ENCODE data around the gene PROSER2. TPM values are rescaled to one million over a fixed set of nuclear protein-coding genes. Genes with fewer than 3 reads are reported as not detected.

Gene PROSER2
- total and polyA plus RNA-seq, 2 of the 13 experiments (the other 11 are each of a cell fraction or from before 2014, with no cell fraction given): 6.9 to 7.7 TPM

DNA sequence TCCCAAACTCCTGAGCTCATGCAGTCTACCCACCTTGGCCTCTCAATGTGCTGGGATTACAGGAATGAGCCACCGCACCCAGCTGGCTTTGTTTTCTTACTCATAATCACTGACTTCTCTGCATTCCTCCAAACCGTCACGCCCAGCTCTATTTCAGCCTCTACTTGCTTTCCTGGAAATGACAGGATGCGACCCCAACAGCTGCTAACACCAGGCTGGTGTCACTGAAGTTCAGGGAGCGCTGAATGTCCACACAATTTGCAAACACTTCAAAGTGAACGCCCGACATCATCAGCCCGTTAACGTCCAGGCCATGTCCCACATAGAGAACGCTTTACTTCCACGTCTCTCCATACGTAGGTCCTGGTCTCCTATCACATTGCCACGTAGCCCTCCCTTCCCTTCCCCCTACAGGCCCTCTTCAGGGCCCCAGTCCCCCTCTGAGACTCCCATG, 12.8 kb upstream of the PROSER2 start:
- 3% methylated on average over 11 of the region's 13 CpGs for WGBS (ENCODE audit: low lambda C conversion rate)
- H3K27ac ChIP-seq (ENCODE audit: extremely low read length, insufficient read depth, low read length): no peak overlapping the region
- no peaks in the 10 kb centered on the region for H3K79me2 ChIP-seq (ENCODE audit: insufficient read depth, low read length)
- POLR2A ChIA-PET: interaction anchor here (0.9 to 2.3 kb wide), 3 partner anchors 12 to 18 kb away, joined by 3 to 10 read pairs (median 4); no protein-coding TSS in a partner anchor
- H3K4me1 ChIP-seq (ENCODE audit: insufficient read depth, low read length): peaks cover 63% of the 10 kb centered on the region
- H3K27me3 ChIP-seq (ENCODE audit: control insufficient read depth in 1 of 2, insufficient read depth in 2 of 2, low read length in 2 of 2): peaks cover 0 to 31% of the 10 kb centered on the region in 2 experiments; a peak in 3 of 5 replicates
- FAIRE-seq (peak; percentile 80), ATAC-seq (peak; percentile 71), DNase-seq (ENCODE audit: low spot score) (peak; percentile 70)
- H3K4me3 ChIP-seq (replicated peaks in 1 of 3; ENCODE audit: insufficient read depth in 1 of 3, low read depth in 2 of 3, low read length in 3 of 3): peak overlapping the region in 2 of 3 experiments; percentile 4 to 46; a peak in 3 of 6 replicates
- no TSS peak for BruUV-seq (replicated peaks)
- H3K9ac ChIP-seq (ENCODE audit: insufficient read depth, low read depth, low read length): no peak overlapping the region
- in situ Hi-C loops (cut with HindIII; ENCODE audit: extremely low pct_ligation_motif_present, low pct_unique_long_range_greater_than_20kb) (no loop called here), intact Hi-C loops (cut with micrococcal nuclease; ENCODE audit: unreplicated experiment) (no loop called here)
- H2AFZ ChIP-seq (ENCODE audit: low read length): peak overlapping the region; percentile 90
- no peaks in the 10 kb centered on the region for H3K36me3 ChIP-seq (replicated peaks in 1 of 2; ENCODE audit: control insufficient read depth in 1 of 2, insufficient read depth in 2 of 2, low read length in 2 of 2)
- no peaks in the 10 kb centered on the region for H4K20me1 ChIP-seq (ENCODE audit: insufficient read depth, low read length)
- CTCF ChIA-PET (ENCODE audit: low intra/inter-chr PET ratio, low total read pairs): no interaction called here
- H3K9me3 ChIP-seq (ENCODE audit: low read length): no peaks in the 10 kb centered on the region
- peak overlapping the region; percentile 79 for H3K4me2 ChIP-seq (ENCODE audit: low read depth, low read length)
- TF ChIP-seq ZNF724P (CRISPR knock-in tag; IDR thresholded peaks at IDR 0.05; ENCODE audit: borderline replicate concordance): no peak
- no peak for TF ChIP-seq ZNF552 (CRISPR knock-in tag; IDR thresholded peaks at IDR 0.05; ENCODE audit: borderline replicate concordance)
- TF ChIP-seq FOXA3 (CRISPR knock-in tag; IDR thresholded peaks at IDR 0.05): peak; percentile 25; the same call in 1 of the 2 replicates
- TF ChIP-seq RBFOX2 (IDR thresholded peaks at IDR 0.05; ENCODE audit: low read depth, low read length): no peak
- TF ChIP-seq ZNF547 (CRISPR knock-in tag; IDR thresholded peaks at IDR 0.05): no peak
- no peak for TF ChIP-seq NCOA1 (CRISPR knock-in tag; IDR thresholded peaks at IDR 0.05)
- no peak for TF ChIP-seq ZNF781 (CRISPR knock-in tag; IDR thresholded peaks at IDR 0.05; ENCODE audit: borderline replicate concordance, not compliant biosample characterization)
- TF ChIP-seq, protein P1, sequence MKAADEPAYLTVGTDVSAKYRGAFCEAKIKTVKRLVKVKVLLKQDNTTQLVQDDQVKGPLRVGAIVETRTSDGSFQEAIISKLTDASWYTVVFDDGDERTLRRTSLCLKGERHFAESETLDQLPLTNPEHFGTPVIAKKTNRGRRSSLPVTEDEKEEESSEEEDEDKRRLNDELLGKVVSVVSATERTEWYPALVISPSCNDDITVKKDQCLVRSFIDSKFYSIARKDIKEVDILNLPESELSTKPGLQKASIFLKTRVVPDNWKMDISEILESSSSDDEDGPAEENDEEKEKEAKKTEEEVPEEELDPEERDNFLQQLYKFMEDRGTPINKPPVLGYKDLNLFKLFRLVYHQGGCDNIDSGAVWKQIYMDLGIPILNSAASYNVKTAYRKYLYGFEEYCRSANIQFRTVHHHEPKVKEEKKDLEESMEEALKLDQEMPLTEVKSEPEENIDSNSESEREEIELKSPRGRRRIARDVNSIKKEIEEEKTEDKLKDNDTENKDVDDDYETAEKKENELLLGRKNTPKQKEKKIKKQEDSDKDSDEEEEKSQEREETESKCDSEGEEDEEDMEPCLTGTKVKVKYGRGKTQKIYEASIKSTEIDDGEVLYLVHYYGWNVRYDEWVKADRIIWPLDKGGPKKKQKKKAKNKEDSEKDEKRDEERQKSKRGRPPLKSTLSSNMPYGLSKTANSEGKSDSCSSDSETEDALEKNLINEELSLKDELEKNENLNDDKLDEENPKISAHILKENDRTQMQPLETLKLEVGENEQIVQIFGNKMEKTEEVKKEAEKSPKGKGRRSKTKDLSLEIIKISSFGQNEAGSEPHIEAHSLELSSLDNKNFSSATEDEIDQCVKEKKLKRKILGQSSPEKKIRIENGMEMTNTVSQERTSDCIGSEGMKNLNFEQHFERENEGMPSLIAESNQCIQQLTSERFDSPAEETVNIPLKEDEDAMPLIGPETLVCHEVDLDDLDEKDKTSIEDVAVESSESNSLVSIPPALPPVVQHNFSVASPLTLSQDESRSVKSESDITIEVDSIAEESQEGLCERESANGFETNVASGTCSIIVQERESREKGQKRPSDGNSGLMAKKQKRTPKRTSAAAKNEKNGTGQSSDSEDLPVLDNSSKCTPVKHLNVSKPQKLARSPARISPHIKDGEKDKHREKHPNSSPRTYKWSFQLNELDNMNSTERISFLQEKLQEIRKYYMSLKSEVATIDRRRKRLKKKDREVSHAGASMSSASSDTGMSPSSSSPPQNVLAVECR (CRISPR knock-in tag; IDR thresholded peaks at IDR 0.05; ENCODE audit: borderline replicate concordance): peak; percentile 27; the same call in 1 of the 2 replicates
- TF ChIP-seq ZNF225 (CRISPR knock-in tag; IDR thresholded peaks at IDR 0.05): no peak
- peak; percentile 50 for TF ChIP-seq NR2F6 (IDR thresholded peaks at IDR 0.05)
- peak; percentile 73 for TF ChIP-seq NR2F6 (CRISPR knock-in tag; IDR thresholded peaks at IDR 0.05)
- TF ChIP-seq ZNF558 (CRISPR knock-in tag; IDR thresholded peaks at IDR 0.05; ENCODE audit: borderline replicate concordance): no peak
- TF ChIP-seq, protein P2, sequence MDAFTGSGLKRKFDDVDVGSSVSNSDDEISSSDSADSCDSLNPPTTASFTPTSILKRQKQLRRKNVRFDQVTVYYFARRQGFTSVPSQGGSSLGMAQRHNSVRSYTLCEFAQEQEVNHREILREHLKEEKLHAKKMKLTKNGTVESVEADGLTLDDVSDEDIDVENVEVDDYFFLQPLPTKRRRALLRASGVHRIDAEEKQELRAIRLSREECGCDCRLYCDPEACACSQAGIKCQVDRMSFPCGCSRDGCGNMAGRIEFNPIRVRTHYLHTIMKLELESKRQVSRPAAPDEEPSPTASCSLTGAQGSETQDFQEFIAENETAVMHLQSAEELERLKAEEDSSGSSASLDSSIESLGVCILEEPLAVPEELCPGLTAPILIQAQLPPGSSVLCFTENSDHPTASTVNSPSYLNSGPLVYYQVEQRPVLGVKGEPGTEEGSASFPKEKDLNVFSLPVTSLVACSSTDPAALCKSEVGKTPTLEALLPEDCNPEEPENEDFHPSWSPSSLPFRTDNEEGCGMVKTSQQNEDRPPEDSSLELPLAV (CRISPR knock-in tag; conservative IDR thresholded peaks at IDR 0.05; ENCODE audit: low read depth): no peak
- TF ChIP-seq ATF1 (CRISPR knock-in tag; IDR thresholded peaks at IDR 0.05): peak; percentile 71
- no peak for TF ChIP-seq CHD2 (IDR thresholded peaks at IDR 0.05; ENCODE audit: low read depth, low read length)
- TF ChIP-seq RARA (CRISPR knock-in tag; IDR thresholded peaks at IDR 0.05): peak; percentile 77
- TF ChIP-seq REPIN1 (CRISPR knock-in tag; IDR thresholded peaks at IDR 0.05; ENCODE audit: borderline replicate concordance, low read depth): no peak
- peak in 1 of 2 experiments; percentile 32; a peak in 1 of 4 replicates for TF ChIP-seq KLF16 (CRISPR knock-in tag; IDR thresholded peaks at IDR 0.05)
- TF ChIP-seq ZNF17 (CRISPR knock-in tag; IDR thresholded peaks at IDR 0.05): no peak
- no peak for TF ChIP-seq TP53 (CRISPR knock-in tag; conservative IDR thresholded peaks at IDR 0.05)
- TF ChIP-seq ETV5 (CRISPR knock-in tag; IDR thresholded peaks at IDR 0.05; ENCODE audit: borderline replicate concordance): peak; percentile 23; the same call in 1 of the 2 replicates
- 0 out of 2 replicates have a peak, but pooled peaks have one; percentile 23 for TF ChIP-seq ZNF331 (CRISPR knock-in tag; IDR thresholded peaks at IDR 0.05)

Data from HepG2 (cell line).